ENCODE results near the gene CASP9.

DNA sequence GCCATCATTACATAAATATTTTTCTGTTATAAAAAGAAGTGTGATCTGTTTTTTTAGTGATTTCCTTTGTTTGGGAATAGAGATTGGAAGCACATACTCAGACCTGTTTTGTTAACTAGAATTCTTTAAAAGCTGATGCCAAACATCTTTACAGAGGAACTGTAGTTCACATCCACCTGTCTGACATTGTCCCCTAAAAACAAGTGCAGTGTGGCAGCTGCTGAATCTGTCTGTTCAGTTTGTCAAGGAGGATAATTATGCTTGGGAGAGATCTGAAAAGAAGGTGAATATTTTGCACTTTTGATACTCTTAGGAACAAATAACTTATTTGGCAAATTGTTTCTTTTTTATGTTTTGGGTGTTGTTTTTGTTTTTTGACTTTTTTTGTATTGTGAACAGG, 47.3 kb upstream of the CASP9 start:
- TF ChIP-seq, protein P1, sequence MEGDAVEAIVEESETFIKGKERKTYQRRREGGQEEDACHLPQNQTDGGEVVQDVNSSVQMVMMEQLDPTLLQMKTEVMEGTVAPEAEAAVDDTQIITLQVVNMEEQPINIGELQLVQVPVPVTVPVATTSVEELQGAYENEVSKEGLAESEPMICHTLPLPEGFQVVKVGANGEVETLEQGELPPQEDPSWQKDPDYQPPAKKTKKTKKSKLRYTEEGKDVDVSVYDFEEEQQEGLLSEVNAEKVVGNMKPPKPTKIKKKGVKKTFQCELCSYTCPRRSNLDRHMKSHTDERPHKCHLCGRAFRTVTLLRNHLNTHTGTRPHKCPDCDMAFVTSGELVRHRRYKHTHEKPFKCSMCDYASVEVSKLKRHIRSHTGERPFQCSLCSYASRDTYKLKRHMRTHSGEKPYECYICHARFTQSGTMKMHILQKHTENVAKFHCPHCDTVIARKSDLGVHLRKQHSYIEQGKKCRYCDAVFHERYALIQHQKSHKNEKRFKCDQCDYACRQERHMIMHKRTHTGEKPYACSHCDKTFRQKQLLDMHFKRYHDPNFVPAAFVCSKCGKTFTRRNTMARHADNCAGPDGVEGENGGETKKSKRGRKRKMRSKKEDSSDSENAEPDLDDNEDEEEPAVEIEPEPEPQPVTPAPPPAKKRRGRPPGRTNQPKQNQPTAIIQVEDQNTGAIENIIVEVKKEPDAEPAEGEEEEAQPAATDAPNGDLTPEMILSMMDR (IDR thresholded peaks at IDR 0.05), result no peak
- no peak for TF ChIP-seq POLR2A (IDR thresholded peaks at IDR 0.05)

Measured in testis (tissue), 2 donors.